Measurements from ENCODE around the gene ARID3A. TPM values are rescaled to one million over a fixed set of nuclear protein-coding genes. Genes with fewer than 3 reads are reported as not detected.

ARID3A gene
- total and polyA plus RNA-seq, 2 of the 13 experiments (the other 11 are each of a cell fraction or from before 2014, with no cell fraction given), result 71.3 to 77.9 TPM

- TF ChIP-seq DZIP1 (CRISPR knock-in tag; IDR thresholded peaks at IDR 0.05) (no peak), ZNF761 (CRISPR knock-in tag; conservative IDR thresholded peaks at IDR 0.05) (no peak), ELF4 (CRISPR knock-in tag; IDR thresholded peaks at IDR 0.05; ENCODE audit: borderline replicate concordance) (no peak), FOXA3 (CRISPR knock-in tag; IDR thresholded peaks at IDR 0.05) (no peak), STAG1 (CRISPR knock-in tag; IDR thresholded peaks at IDR 0.05) (no peak), ADNP (CRISPR knock-in tag; IDR thresholded peaks at IDR 0.05) (no peak), ZNF784 (CRISPR knock-in tag; IDR thresholded peaks at IDR 0.05; ENCODE audit: borderline replicate concordance) (no peak), RARG (CRISPR knock-in tag; IDR thresholded peaks at IDR 0.05; ENCODE audit: low read depth) (no peak), ZNF768 (CRISPR knock-in tag; IDR thresholded peaks at IDR 0.05) (no peak)
- TF ChIP-seq, protein P1, sequence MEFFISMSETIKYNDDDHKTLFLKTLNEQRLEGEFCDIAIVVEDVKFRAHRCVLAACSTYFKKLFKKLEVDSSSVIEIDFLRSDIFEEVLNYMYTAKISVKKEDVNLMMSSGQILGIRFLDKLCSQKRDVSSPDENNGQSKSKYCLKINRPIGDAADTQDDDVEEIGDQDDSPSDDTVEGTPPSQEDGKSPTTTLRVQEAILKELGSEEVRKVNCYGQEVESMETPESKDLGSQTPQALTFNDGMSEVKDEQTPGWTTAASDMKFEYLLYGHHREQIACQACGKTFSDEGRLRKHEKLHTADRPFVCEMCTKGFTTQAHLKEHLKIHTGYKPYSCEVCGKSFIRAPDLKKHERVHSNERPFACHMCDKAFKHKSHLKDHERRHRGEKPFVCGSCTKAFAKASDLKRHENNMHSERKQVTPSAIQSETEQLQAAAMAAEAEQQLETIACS (CRISPR knock-in tag; IDR thresholded peaks at IDR 0.05), result no peak
- TF ChIP-seq, protein P2, sequence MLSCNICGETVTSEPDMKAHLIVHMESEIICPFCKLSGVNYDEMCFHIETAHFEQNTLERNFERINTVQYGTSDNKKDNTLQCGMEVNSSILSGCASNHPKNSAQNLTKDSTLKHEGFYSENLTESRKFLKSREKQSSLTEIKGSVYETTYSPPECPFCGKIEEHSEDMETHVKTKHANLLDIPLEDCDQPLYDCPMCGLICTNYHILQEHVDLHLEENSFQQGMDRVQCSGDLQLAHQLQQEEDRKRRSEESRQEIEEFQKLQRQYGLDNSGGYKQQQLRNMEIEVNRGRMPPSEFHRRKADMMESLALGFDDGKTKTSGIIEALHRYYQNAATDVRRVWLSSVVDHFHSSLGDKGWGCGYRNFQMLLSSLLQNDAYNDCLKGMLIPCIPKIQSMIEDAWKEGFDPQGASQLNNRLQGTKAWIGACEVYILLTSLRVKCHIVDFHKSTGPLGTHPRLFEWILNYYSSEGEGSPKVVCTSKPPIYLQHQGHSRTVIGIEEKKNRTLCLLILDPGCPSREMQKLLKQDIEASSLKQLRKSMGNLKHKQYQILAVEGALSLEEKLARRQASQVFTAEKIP (CRISPR knock-in tag; IDR thresholded peaks at IDR 0.05; ENCODE audit: borderline replicate concordance), result no peak
- TF ChIP-seq, protein P3, sequence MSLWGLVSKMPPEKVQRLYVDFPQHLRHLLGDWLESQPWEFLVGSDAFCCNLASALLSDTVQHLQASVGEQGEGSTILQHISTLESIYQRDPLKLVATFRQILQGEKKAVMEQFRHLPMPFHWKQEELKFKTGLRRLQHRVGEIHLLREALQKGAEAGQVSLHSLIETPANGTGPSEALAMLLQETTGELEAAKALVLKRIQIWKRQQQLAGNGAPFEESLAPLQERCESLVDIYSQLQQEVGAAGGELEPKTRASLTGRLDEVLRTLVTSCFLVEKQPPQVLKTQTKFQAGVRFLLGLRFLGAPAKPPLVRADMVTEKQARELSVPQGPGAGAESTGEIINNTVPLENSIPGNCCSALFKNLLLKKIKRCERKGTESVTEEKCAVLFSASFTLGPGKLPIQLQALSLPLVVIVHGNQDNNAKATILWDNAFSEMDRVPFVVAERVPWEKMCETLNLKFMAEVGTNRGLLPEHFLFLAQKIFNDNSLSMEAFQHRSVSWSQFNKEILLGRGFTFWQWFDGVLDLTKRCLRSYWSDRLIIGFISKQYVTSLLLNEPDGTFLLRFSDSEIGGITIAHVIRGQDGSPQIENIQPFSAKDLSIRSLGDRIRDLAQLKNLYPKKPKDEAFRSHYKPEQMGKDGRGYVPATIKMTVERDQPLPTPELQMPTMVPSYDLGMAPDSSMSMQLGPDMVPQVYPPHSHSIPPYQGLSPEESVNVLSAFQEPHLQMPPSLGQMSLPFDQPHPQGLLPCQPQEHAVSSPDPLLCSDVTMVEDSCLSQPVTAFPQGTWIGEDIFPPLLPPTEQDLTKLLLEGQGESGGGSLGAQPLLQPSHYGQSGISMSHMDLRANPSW (CRISPR knock-in tag; IDR thresholded peaks at IDR 0.05; ENCODE audit: borderline replicate concordance), result no peak
- TF ChIP-seq, protein P4, sequence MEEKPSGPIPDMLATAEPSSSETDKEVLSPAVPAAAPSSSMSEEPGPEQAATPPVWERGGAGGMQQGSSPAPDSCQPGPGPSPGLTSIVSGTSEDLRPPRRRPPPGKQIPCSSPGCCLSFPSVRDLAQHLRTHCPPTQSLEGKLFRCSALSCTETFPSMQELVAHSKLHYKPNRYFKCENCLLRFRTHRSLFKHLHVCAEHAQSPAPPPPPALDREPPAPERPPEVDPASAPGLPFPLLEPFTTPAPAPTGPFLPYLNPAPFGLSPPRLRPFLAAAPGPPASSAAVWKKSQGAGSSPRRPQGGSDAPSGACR (CRISPR knock-in tag; IDR thresholded peaks at IDR 0.05), result no peak
- TF ChIP-seq, protein P5, sequence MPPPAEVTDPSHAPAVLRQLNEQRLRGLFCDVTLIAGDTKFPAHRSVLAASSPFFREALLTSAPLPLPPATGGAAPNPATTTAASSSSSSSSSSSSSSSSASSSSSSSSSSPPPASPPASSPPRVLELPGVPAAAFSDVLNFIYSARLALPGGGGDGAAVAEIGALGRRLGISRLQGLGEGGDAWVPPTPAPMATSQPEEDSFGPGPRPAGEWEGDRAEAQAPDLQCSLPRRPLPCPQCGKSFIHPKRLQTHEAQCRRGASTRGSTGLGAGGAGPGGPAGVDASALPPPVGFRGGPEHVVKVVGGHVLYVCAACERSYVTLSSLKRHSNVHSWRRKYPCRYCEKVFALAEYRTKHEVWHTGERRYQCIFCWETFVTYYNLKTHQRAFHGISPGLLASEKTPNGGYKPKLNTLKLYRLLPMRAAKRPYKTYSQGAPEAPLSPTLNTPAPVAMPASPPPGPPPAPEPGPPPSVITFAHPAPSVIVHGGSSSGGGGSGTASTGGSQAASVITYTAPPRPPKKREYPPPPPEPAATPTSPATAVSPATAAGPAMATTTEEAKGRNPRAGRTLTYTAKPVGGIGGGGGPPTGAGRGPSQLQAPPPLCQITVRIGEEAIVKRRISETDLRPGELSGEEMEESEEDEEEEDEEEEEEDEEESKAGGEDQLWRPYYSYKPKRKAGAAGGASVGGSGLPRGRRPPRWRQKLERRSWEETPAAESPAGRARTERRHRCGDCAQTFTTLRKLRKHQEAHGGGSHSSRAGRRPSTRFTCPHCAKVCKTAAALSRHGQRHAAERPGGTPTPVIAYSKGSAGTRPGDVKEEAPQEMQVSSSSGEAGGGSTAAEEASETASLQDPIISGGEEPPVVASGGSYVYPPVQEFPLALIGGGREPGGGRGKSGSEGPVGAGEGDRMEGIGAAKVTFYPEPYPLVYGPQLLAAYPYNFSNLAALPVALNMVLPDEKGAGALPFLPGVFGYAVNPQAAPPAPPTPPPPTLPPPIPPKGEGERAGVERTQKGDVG (CRISPR knock-in tag; IDR thresholded peaks at IDR 0.05; ENCODE audit: borderline replicate concordance), result no peak
Measured at GRCh38 chr19:927351-927779, 1.5 kb downstream of the ARID3A start (continued).

All from HepG2 (cell line).